B cell (primary cell): ENCODE data around the gene HNRNPC. TPM values are rescaled to one million over a fixed set of nuclear protein-coding genes. Genes with fewer than 3 reads are reported as not detected.
A peak's percentile ranks its signal among the peaks of the same experiment; 100 is the strongest.

ENCODE experiments used
- ATAC-seq: fragments of 200-7000 bp; cut with Tn5 transposase; one replicate; pipeline ENCODE4 v1.10.0; 2021; ENCODE audit warnings: low read depth, mild to moderate bottlenecking, moderate number of reproducible peaks, moderate library complexity
- CTCF ChIA-PET: fragments of 350-600 bp; sonication (Branson Sonifier 250); formaldehyde crosslinking; loops from one replicate; lab custom pipeline; 2021; ENCODE audit warnings: antibody characterized with exemption, inconsistent platforms; lab: Charles Lee
- POLR2A ChIA-PET: fragments of 350-600 bp; sonication (Branson Sonifier 250); formaldehyde crosslinking; loops from one replicate; lab custom pipeline; 2021; ENCODE audit warnings: antibody characterized with exemption; lab: Charles Lee
- DNase-seq: peaks from one replicate; pipeline ENCODE4 v3.0.0; 2013
- H2AFZ ChIP-seq: 2 replicates; pipeline ENCODE4 v1.6.1; 2012; ENCODE audit warnings: mild to moderate bottlenecking, low read depth, low read length; ENCODE audit not compliant: insufficient read depth, poor library complexity, severe bottlenecking
- H3K27ac ChIP-seq, 2 donors: 1 replicate in 1 of 2; 2 replicates in 1 of 2; pipeline ENCODE4 v1.5.1; 2012 to 2013; ENCODE audit warnings: low read length in 2 of 2, mild to moderate bottlenecking in 2 of 2, moderate library complexity in 1 of 2
- H3K27me3 ChIP-seq, 4 experiments: fragments of 200-600 bp in 1 of 4; sonication (generic) in 1 of 4; replicated peaks in 1 of 4; 1 replicate in 2 of 4; 2 replicates in 2 of 4; pipeline versions ENCODE4 v1.6.1 to v1.7.0; 2013 to 2016; ENCODE audit warnings: low read length in 3 of 4, mild to moderate bottlenecking in 2 of 4, mixed read lengths in 1 of 4, moderate library complexity in 1 of 4; ENCODE audit not compliant: insufficient read depth in 4 of 4, control insufficient read depth in 3 of 4; ENCODE audit errors: control extremely low read depth in 1 of 4
- H3K36me3 ChIP-seq, 2 experiments: replicated peaks in 1 of 2; 1 replicate in 1 of 2; 2 replicates in 1 of 2; pipeline versions ENCODE4 v1.6.1 to v1.7.1; 2013; ENCODE audit warnings: low read length in 1 of 2; ENCODE audit not compliant: insufficient read depth in 2 of 2, control insufficient read depth in 1 of 2; ENCODE audit errors: control extremely low read depth in 1 of 2, extremely low read depth in 1 of 2
- H3K4me1 ChIP-seq, 2 donors: fragments of 200-600 bp in 1 of 2; sonication (generic) in 1 of 2; 1 replicate in 1 of 2; 2 replicates in 1 of 2; pipeline versions ENCODE4 v1.5.1 to v1.6.1; 2013 to 2017; ENCODE audit warnings: low read length in 2 of 2; ENCODE audit not compliant: control insufficient read depth in 2 of 2, insufficient read depth in 2 of 2
- H3K4me2 ChIP-seq: replicated peaks from 2 replicates; pipeline ENCODE3; 2012; ENCODE audit warnings: mild to moderate bottlenecking, low read depth, low read length; ENCODE audit not compliant: poor library complexity, severe bottlenecking
- H3K4me3 ChIP-seq, 5 experiments: fragments of 200-600 bp in 1 of 5; sonication (generic) in 1 of 5; 1 replicate in 3 of 5; 2 replicates in 2 of 5; pipeline versions ENCODE4 v1.5.1 to v1.7.0; 2011 to 2016; ENCODE audit warnings: low read length in 4 of 5, mild to moderate bottlenecking in 4 of 5, low read depth in 2 of 5, control low read depth in 1 of 5, moderate library complexity in 1 of 5; ENCODE audit not compliant: insufficient read depth in 1 of 5; ENCODE audit errors: control extremely low read depth in 1 of 5, extremely low read depth in 1 of 5
- H3K79me2 ChIP-seq: fragments of 200-600 bp; sonication (generic); one replicate; pipeline ENCODE4 v1.6.0; 2016; ENCODE audit warnings: low read length; ENCODE audit not compliant: control insufficient read depth, insufficient read depth
- H3K9ac ChIP-seq: fragments of 200-600 bp; sonication (generic); 2 replicates; pipeline ENCODE4 v1.6.1; 2017; ENCODE audit warnings: mild to moderate bottlenecking, low read length, moderate library complexity
- H3K9me3 ChIP-seq, 3 donors: one replicate each; pipeline versions ENCODE4 v1.6.1 to v1.7.1; 2013; ENCODE audit warnings: low read length in 2 of 3; ENCODE audit not compliant: control insufficient read depth in 2 of 3, insufficient read depth in 1 of 3; ENCODE audit errors: control extremely low read depth in 1 of 3
- H4K20me1 ChIP-seq: 2 replicates; pipeline ENCODE4 v1.6.0; 2012; ENCODE audit warnings: mild to moderate bottlenecking, low read length; ENCODE audit not compliant: insufficient read depth, control insufficient read depth, poor library complexity, severe bottlenecking
- H3K27ac Mint-ChIP-seq: one replicate; pipeline ENCODE4 v1.8.0; 2021; ENCODE audit warnings: mixed read lengths
- H3K27me3 Mint-ChIP-seq: one replicate; pipeline ENCODE4 v1.8.0; 2021; ENCODE audit warnings: mixed read lengths
- H3K4me1 Mint-ChIP-seq: one replicate; pipeline ENCODE4 v1.8.0; 2021; ENCODE audit warnings: mixed read lengths
- H3K4me3 Mint-ChIP-seq: one replicate; pipeline ENCODE4 v1.8.0; 2021; ENCODE audit warnings: mixed read lengths
- H3K9me3 Mint-ChIP-seq: one replicate; pipeline ENCODE4 v1.8.0; 2022; ENCODE audit warnings: mixed read lengths; ENCODE audit not compliant: insufficient read depth
- CTCF ChIP-seq: fragments of 200-600 bp; IDR thresholded peaks from one replicate; pipeline ENCODE4 v1.8.0; 2022; ENCODE audit warnings: antibody characterized with exemption, mild to moderate bottlenecking
- EZH2 ChIP-seq: IDR thresholded peaks from 2 replicates; pipeline ENCODE4 v1.6.1; 2012; ENCODE audit warnings: borderline replicate concordance, low read depth, mild to moderate bottlenecking, moderate library complexity, low read length; ENCODE audit not compliant: insufficient read depth, poor library complexity, severe bottlenecking
- WGBS: methylation state at CpG from one replicate; pipeline ENCODE4 v1.1.5; 2013; ENCODE audit warnings: missing lambda C conversion rate; ENCODE audit not compliant: insufficient coverage; 5-methylcytosine and 5-hydroxymethylcytosine counted together
- intact Hi-C: fragments of 100-400 bp; cut with micrococcal nuclease; formaldehyde crosslinking; loops from one replicate; pipeline ENCODE4 v1.10.0; 2022
- polyA plus RNA-seq: library from polyadenylated mRNA; depleted of rRNA; stranded (reverse); fragments of >200 nt; gene quantifications from 2 replicates; pipeline ENCODE4 v1.2.3, GENCODE V29; 2012
- total RNA-seq, 2 donors: library from RNA; stranded (reverse); fragments of 120-200 nt in 1 of 2; gene quantifications; 1 replicate in 1 of 2; 2 replicates in 1 of 2; pipeline versions ENCODE4 v1.2.3 to v1.2.4, GENCODE V29; 2013 to 2022

The HNRNPC gene
- total and polyA plus RNA-seq, 2 donors (not counting 1 experiment from before 2014, with no cell fraction given), result 358 to 497 TPM

- CTCF ChIA-PET, result interaction anchor here (0.9 kb wide), 1 partner anchor 90 kb away, joined by 3 read pairs; no protein-coding TSS in a partner anchor
- Mint-ChIP-seq H3K4me3 (no peak overlapping the region), H3K27me3 (no peaks in the 10 kb centered on the region), H3K4me1 (peaks cover 42% of the 10 kb centered on the region), H3K27ac (no peak overlapping the region), H3K9me3 (no peaks in the 10 kb centered on the region)
- POLR2A ChIA-PET, result interaction anchor here (0.7 kb wide), 1 partner anchor 216 kb away, joined by 5 read pairs; no protein-coding TSS in a partner anchor
- H3K27ac ChIP-seq, result peak overlapping the region in 1 of 2 donors; percentile 4
- H2AFZ ChIP-seq, result no peak overlapping the region
- H3K4me2 ChIP-seq, result no peak overlapping the region
- H3K4me1 ChIP-seq, result peaks cover 0 to under 1% of the 10 kb centered on the region in 2 donors
- peaks cover 100% of the 10 kb centered on the region for H3K79me2 ChIP-seq
- ATAC-seq (no peak), DNase-seq (no peak)
- no peak overlapping the region for H3K4me3 ChIP-seq
- intact Hi-C loops, result no loop called here
- peaks cover 96% of the 10 kb centered on the region for H4K20me1 ChIP-seq
- H3K36me3 ChIP-seq, result peaks cover 1 to 83% of the 10 kb centered on the region in 2 experiments
- no peak overlapping the region for H3K9ac ChIP-seq
- 96% methylated on average over 8 of the region's 9 CpGs for WGBS
- no peaks in the 10 kb centered on the region for H3K27me3 ChIP-seq
- TF ChIP-seq CTCF, result no peak
- no peaks in the 10 kb centered on the region for H3K9me3 ChIP-seq
Observed at GRCh38 chr14:21220874-21221477, 48.3 kb downstream of the HNRNPC start.

GRCh38 chr14:21219561-21220111 is 49.6 kb downstream of the HNRNPC start:
- ATAC-seq, result no peak

More at GRCh38 chr14:21219561-21220111, 49.6 kb downstream of the HNRNPC start:
- intact Hi-C loops, result no loop called here
- H2AFZ ChIP-seq, result no peak overlapping the region
- H3K4me1 ChIP-seq, result peaks cover 9 to 12% of the 10 kb centered on the region in 2 donors
- no peaks in the 10 kb centered on the region for H3K27me3 ChIP-seq
- H3K36me3 ChIP-seq, result peaks cover 7 to 84% of the 10 kb centered on the region in 2 experiments
- H3K79me2 ChIP-seq, result peaks cover 100% of the 10 kb centered on the region
- no peak overlapping the region for H3K4me3 ChIP-seq
- H4K20me1 ChIP-seq, result peaks cover 96% of the 10 kb centered on the region
- Mint-ChIP-seq H3K27ac (peak overlapping the region; percentile 4), H3K4me3 (no peak overlapping the region), H3K4me1 (peaks cover 54% of the 10 kb centered on the region), H3K9me3 (no peaks in the 10 kb centered on the region), H3K27me3 (no peaks in the 10 kb centered on the region)
- TF ChIP-seq EZH2, result no peak
- no peak for TF ChIP-seq CTCF
- ChIA-PET POLR2A (no interaction called here), CTCF (interaction anchor here (0.8 kb wide), 1 partner anchor 165 kb away, joined by 4 read pairs; no protein-coding TSS in a partner anchor)
- 93% methylated on average over 3 of the region's 4 CpGs for WGBS
- no peak overlapping the region for H3K4me2 ChIP-seq
- no peaks in the 10 kb centered on the region for H3K9me3 ChIP-seq
- peak overlapping the region in 1 of 2 donors; percentile 9 for H3K27ac ChIP-seq
- H3K9ac ChIP-seq, result no peak overlapping the region
- DNase-seq, result no peak
